CD4-positive, alpha-beta T cell treated with Interleukin-2 at 100 ng/mL for 4 hours (primary cell): ENCODE measurements around the gene ATMIN.

ENCODE experiments used
- DNase-seq: peaks from one replicate; pipeline ENCODE4 v3.0.0-alpha.2; 2020; ENCODE audit warnings: low spot score

ATMIN gene

DNA sequence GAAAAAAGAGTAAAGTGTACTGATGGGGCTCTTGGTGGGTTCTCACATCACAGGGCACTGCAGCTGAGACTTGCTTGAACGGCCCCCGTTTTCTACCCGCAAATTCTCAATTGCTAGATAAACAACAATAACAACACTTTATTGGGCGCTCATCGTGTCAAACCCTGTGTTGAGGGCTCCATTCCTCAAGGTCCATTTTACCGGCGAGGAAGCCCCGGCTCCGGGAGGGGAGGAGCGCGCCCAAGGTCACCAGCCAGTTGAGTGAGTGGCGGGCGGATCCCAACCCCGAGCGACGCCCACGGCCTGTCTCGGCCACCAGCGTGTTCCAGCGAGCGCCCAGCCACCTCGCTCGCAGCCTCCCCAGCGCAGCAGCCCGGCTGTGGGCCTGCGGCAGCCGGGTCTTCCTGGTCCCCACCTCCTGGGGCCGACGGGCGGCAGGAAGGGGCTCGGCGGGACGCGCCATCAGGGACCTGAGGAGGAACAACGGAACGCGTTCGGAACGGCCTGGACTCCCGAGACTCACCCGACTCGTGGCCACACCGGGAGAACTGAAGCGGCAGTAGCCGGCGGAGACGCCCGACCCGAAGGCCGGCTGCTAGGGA is 29.3 kb upstream of the ATMIN start:
- DNase-seq: peak; percentile 67

DNA sequence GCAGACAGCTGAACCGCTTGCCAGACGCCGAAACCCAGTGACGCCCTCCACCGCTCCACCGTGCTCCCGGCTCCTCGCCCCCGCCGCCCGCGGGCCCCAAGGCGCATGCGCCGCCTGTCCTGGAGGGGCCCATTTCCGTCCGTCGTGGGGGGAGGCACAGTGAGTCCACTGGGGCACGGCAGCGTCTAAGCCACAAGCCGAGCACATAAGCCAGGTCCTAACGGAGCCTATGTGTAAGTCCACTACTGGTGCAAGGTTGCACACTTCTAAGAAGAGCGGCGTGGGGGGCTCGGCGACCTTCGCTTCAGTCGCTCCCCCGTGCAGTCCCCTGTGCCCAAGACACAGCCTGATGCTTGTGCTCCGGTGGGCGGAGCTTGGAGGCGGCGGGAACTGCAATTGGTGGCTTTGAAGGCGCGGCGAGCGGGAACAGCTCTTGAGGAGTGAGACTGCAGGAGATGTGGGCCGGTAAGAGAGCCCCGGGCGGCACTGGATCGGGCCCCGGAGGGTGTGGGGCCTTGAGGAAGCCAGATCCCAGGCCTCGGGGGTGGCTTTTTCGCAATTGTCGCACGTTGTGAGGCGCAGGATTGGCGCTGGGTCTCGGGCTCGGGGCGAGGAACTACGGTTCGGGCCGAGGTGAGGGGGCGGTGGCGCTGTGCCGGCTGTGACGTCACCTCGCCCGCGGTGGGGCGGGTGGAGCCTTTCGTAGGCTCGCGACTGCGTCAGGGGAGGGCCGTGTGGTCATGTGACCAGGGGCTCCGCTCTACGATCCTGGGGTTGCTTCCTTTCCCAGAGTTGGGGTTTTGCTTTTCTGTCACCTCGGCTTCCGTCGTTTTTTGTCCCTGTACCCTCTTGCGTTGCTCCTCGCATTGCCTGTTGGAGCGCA is 28.6 kb upstream of the ATMIN start, which contains the start of the genes CENPN and CMC2:
Gene CENPN, plus strand, starts transcription at position 402 of the 883 bp plus-strand sequence. CDS start 4,726 bp downstream, outside the sequence.
Gene CMC2, minus strand, starts transcription at position 73 of the 883 bp plus-strand sequence. CDS start 9,491 bp downstream, outside the sequence.
- DNase-seq: peak; percentile 99

DNA sequence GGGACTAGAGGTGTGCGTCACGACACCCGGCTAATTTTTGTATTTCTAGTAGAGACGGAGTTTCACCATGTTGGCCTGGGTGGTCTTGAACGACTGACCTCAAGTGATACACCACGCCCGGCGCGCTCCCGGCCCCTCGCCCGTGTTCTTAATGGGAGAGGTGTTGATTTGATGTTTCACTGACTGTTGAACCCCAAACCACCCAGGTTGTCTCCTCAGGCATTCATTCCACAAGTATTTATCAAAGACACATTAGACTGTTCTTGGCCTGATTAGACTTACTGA is 27.2 kb upstream of the ATMIN start:
- DNase-seq: no peak

DNA sequence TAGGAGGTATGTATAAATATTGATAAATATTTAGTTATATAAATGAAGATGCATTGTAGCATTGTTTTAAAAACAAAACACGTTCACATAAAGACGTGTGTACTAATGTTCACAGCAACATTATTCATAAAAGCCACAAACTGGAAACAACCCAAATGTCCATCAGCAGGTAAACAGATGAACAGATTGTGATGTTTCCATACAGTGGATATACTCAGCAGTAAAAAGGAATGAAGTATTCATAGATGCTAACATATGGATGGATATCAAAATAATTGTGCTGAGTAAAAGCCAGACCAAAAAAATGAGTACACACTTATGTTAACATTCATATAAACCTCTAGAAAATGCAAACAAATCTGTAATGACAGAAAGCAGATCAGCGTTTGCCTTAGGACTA is 22.7 kb upstream of the ATMIN start:
- no peak for DNase-seq

DNA sequence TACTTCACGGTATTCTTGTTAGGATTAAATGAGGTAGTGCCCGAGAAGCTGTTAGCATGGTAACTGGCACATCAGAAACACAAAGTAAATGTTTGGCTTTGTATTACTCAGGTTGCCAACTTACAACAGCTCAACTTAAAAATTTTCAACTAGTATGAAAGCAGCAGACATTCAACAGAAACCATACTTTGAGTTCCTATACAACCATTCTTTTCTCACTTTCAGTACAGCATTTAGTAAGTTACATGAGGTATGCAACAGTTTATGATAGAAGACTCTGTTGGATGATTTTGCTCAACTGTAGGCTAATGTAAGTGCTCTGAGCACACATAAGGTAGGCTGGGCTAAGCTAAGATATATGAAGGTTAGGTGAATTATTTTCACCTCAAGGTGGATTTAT is 21.0 kb upstream of the ATMIN start:
- no peak for DNase-seq

DNA sequence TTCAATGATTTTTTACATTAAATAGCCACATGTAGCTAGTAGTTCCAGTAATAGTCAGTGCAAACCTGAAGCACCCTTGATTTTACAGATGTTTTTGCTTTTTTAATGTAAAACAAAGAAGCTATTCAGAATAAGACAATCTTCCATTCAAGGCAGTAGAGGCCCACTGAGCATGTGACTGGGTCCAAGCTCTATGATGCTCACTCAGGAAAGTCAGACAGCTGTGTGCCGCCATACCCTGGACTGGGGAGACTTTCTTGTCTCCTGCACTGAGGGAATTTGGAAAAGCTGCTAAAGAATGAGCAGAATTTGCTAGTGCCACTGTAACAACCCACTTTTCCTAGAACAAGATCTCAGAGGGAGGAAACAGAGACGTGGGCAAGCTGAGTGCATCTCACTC is 17.1 kb upstream of the ATMIN start:
- no peak for DNase-seq

DNA sequence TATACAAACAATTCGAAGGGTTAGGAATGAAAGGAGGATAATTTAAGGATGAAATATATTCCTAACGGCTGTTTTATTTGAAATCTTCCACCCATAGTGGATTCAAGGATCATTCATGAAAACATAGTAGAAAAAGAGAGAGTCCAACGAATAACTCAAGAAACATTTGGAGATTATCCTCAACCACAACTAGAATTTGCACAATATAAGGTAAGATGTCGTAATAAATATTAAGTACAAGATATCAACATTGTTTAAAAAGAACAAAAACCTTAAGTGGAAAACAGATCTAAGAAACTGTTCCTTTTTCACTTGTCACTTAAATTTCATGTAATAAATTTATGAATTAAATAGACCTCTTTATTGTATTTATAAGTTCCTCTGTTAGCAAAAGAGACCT is 9.2 kb upstream of the ATMIN start:
- DNase-seq: no peak

DNA sequence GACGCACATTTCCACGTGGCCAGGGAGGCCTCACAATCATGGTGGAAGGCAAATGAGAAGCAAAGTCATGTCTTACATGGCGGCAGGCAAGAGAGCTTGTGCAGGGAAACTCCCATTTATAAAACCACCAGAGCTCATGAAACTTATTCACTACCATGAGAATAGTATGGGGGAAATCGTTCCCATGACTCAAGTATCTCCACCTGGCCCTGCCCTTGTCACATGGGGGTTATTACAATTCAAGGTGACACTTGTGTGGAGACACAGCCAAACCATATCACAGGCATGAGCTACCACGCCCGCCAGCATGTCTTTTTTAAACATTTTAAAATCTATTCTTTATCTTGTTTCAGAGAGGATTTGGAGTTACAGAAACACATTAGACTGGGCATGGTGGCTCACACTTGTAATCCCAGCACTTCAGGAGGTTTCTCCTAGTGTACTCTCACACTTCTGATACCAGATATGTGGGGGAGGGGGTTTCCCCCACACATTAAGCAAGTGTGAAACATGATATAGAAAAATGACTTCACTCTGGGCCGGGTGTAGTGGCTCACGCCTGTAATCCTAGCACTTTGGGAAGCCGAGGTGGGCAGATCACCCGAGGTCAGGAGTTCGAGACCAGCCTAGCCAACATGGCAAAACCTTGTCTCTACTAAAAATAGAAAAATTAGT is 5.6 kb upstream of the ATMIN start:
- no peak for DNase-seq

DNA sequence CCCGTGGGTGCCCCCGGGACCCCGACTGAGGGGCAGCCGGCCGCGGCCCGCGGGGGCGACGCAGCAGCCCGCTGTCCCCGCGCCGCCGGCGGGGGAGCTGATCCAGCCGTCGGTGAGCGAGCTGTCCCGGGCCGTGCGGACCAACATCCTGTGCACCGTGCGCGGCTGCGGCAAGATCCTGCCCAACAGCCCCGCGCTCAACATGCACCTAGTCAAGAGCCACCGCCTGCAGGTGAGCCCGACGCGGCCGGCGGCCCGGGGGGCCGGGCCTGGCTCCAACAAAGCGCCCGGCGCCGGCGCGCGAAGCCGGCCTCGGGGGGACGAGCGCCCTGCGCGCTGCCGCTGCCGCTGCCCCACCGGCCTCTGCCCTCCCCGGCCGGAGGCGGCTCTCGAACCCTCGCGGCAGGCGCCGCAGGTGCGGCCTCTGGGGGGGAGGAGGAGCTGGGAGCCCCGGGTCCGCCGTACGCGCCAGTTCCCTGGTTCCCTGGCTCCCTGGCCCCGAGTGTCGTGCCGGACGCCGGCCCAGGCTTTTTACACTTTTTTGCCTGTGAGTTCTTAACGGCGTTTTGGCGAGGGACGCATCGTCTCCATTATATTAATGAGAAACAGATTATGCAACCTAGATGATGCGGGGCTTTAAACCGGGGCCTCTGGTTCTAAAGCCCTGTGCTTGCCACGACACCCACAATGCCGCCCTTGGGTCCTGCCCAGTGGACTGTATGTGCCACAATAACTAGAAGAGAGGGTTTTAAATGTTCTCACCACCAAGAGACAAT is 521 bp downstream of the ATMIN start:
- peak; percentile 36 for DNase-seq

DNA sequence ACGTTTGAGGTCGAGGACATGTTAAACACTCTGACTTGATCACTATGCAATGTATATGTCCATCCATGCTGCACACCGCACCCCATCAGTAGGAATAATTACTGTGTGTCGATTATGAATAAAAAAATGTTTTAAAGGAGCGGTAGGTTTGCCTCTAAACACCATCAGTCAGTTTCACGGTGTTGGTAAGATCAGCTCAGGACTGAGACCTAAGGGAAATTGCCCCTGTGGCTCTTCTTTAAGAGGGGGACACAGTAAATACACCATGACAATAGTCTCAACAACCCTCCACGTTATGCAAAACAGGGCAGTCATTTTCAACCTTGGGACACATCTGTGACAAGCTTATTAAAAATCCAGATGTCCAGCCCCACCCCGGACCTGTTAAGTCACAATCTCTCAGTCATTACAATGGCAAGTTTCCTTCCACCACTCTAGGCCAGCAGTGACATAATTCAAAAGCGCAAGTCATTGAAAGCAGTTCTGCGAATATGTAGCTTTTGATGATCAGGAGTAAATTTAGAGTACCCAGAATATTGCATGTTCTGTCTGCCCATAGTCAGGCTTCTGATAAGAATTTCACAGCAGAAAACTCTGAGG is 1.2 kb downstream of the ATMIN start:
- no peak for DNase-seq

DNA sequence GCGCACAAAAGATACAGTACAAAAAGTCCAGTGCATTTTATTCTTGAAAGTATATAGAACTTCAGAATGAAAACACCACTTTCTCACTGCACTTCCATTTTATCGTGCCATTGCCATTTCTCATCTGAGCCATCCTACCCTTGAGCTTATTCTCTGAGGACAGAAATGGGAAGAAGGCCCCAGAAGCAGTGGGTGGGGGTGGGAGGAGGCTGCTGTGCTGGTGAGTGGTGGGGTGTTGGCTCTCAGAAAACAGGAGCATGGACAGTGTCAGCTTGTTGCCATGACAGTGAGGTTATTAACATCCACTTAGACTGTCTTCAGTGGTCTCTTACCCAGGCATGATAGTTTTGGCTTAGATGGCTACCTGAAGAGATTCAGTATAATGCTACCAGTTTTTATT is 4.5 kb downstream of the ATMIN start:
- no peak for DNase-seq

DNA sequence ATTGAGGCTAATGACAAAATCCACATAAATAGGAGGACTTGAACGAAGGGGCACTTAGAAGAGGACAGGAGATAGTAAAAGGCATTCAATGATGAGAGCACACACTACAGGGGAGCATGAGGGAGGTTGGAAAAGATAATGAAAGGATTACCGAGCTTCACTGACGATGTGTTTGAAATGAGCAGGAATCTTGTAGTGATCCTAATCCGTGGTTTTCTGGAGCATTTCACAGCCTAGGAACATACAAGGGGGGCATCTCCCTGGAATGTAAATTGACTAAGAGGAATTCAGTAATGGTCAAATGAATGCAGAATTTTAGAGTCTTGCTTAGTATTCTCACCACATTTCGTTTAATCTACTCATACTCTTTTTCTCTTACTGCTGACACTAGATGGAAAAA is 5.2 kb downstream of the ATMIN start:
- DNase-seq: no peak

DNA sequence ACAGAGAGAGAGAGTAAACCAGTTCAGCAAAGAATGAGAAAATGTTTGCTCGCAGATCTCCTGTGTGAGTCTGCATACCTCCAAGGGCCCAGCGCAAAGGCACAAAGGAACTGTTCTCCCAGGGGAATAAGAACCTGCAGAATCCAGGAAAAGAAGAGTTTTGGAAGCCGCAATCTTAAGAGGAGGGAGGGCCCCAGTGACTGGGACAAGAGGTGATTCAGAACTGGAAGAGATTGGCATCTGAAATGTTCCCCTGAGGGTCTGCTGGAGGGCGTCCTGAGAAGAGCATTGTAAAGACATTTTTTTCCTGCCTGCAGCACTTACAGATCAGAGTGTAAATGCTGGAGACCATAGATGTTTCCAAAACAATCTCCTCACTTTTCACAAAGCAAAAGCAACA is 6.1 kb downstream of the ATMIN start:
- no peak for DNase-seq

DNA sequence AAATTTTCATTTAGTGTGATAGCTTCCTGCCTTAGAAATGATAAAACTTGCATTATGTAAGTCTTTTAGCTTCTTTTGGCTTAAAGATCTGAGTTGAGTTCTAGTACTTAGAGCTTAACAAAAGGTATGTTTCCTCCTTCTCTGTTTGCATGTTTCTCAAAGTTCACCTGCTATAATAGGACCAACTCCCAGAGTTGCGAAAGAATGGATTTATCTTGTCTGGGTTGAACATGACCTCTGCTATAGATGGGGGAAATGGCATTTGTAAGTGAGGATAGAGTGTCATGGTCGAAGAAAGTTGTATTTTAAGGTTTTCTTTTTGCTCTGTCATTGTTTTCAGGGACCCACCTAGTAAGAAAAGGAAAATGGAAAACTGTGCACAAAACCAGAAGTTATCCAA is 7.2 kb downstream of the ATMIN start:
- no peak for DNase-seq

DNA sequence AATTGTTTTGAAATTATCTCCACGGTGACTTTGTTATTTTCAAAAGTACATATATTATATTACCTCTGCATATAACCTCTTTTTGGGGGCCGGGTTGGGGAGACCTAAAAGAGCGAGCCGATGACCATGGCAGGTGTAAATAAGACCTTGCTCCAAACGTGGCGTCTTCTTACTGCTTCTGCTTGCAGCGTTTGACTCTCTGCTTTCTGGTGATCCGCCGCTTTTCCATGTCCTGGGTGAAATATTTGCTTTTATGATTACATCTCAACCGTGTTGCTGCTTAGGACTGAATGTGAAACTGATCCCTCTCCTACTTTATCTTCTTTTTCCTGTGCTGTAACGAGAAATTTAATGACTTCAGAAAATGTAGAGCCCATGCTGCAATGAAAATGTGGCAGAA is 18.1 kb downstream of the ATMIN start:
- no peak for DNase-seq

DNA sequence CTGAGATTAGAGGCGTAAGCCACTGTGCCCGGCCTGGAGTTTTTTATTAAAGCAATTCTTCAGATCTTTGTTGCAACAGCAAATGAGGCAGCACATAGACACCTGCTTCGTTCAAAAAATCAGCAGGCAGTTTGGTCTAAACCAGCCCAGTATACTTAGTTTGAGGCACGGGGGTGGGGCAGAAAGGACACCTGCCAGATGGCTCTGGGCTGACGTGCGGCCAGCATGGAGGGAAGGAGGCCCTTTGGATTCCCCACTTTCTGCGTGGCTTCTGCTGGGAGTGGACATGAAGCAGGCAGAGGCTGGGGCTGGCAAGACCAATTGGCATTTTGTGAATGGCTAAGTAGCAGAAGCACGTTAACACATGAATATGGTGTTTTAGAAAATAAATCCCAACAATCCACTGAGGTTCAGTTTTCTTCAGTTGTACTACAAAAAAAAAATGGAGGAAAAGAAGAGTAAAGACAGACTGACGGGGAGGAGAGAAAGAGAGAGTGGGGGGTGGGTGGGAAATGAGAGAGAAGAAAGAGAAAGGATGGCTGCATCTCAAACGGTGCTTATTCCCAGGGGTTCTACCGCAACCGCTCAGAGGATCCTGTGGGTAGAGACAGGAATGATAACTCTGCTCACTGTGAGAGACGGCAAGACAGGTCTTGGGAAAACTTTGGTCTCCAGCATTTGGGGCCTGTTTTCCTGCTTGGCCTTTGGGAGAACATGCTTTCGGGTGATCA is 25.1 kb downstream of the ATMIN start:
- DNase-seq: no peak

DNA sequence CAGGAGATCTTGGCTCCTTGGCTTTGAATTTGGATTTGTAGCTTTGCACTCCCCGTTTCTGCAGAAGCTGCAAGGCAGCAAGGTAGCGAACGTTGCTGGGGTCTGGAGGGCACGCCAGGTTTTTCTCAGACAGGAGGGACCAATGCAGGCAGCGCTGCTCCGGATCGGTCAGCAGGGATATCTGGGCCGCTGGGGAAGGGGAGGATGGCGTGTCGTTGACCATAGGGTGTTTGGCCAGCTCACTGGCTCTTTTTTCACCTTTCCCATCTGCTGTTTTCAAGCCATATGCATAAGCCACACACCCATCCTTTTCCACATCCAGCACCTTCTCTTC is 25.6 kb downstream of the ATMIN start:
- no peak for DNase-seq

DNA sequence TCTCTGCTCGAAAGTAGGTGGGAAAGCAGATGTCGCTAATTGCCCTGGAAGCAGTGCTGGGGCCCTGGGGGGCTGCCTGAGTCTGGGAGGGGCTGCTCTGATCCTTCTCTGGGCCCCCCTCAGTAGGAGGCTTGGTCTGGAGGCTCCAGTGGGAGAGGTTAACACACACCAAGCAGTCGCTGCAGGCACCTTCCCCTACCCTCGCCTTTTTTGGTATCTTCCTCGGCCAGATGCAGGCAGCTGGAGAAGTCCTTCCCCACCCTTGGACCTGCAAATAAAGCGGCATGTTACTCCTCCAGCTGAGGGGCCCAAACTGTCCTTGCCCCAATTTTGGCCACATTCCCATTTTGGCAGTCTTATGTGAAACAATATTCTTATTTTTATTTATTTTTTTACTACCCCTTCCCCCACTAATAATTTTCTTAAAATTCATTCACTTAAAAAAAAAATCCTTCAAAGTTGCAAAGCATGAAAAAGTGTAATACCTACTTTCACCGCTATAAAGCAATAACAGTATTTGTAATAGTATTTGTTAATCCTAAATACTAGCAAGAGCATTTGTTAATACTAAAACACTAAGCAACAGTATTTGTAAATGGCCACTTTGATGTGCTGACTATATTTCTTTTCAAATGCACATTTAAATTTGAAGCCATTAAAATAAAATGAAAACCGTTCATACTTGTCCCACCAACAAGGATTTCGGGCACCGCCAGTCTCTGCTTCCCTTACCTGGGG is 26.4 kb downstream of the ATMIN start:
- no peak for DNase-seq

DNA sequence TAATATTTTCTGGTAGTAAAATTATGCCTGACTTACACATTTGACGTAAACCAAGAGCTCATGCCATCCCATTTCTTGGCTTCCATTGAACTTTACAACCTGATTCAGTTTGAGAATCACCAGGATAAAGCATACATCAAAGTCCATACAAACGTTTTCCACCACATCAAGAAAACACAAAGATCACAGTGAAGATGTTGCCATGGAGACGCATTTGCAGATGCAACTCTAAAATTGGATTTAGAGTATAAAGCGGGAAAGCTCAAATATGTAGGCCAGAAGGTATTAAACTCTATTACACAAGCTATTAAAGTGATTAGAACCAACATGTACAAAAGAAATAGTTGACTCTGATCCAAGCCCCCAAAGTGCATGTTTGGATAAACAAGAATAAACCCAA is 31.0 kb downstream of the ATMIN start:
- no peak for DNase-seq

DNA sequence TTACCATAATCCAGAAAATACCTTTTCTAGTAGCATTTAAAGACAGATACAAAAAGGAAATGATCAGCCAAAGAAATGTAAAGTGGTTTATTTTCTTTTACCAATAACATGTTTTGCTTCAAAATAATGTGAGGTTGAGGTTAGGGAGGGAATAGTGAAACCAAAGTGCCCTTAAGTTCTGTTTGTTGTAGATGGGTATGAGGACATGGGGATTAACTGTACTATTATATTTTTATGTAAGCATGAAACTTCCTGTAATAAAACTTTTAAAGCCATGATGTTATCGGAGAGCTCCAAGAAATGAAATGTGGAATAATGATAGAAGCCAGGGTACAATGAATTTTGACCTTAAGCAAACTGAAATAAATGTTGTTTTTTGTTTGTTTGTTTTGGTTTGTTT is 31.5 kb downstream of the ATMIN start:
- DNase-seq: no peak

DNA sequence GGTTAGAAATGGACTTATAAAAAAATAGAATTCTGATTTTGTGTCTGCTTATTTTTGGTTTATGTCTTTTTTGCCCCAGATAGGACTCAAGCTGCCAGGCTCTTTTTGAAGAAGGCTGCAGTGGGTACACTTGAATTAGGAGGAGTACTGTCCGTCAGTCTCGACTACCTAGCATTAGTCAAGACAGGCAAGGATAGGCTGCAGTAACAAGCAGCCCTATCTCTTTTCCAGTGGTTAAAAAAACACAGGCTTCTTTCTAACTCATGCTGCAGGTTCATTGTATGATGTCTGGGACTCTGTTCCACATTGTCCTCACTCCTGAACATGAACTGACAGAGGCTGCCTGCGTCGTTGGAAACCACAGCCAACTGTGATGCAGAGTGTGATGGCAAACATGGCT is 33.4 kb downstream of the ATMIN start:
- no peak for DNase-seq
